HG03457 (cell line): Measurements from ENCODE around the gene PITPNM1.

Experiments used
- ATAC-seq: cut with Tn5 transposase; IDR thresholded peaks from one replicate; pipeline ENCODE4 v1.9.1; 2021; ENCODE audit warnings: moderate number of reproducible peaks; ENCODE audit not compliant: unreplicated experiment

The PITPNM1 gene

GRCh38 chr11:67448220-67448609 lies 56.9 kb downstream of the PITPNM1 start:
- ATAC-seq: no peak

GRCh38 chr11:67445515-67445914 lies 59.6 kb downstream of the PITPNM1 start:
- no peak for ATAC-seq

- no peak for ATAC-seq
Observed at GRCh38 chr11:67442504-67443404, 62.4 kb downstream of the PITPNM1 start.
